Breast epithelium (tissue), 4 donors: Measurements from ENCODE around the gene ADAMTS17. TPM values are rescaled to one million over a fixed set of nuclear protein-coding genes. Genes with fewer than 3 reads are reported as not detected.

Experiments
- DNase-seq, 2 donors: peaks; one replicate each; pipeline ENCODE4 v3.0.0-alpha.2; 2019; ENCODE audit warnings: low spot score in 2 of 2
- H3K27ac ChIP-seq, 2 donors: fragments of 200-600 bp; sonication (generic) in 1 of 2; one replicate each; pipeline ENCODE4 v1.5.1; 2016 to 2019; ENCODE audit warnings: mild to moderate bottlenecking in 1 of 2
- H3K27me3 ChIP-seq, 2 donors: fragments of 200-600 bp; sonication (generic) in 1 of 2; one replicate each; pipeline versions ENCODE4 v1.5.1 to v1.6.0; 2017 to 2019; ENCODE audit warnings: control low read depth in 1 of 2, mild to moderate bottlenecking in 1 of 2
- H3K36me3 ChIP-seq: fragments of 200-600 bp; one replicate; pipeline ENCODE4 v1.5.1; 2019
- H3K4me1 ChIP-seq, 2 donors: fragments of 200-600 bp; sonication (generic); one replicate each; pipeline ENCODE4 v1.5.1; 2016 to 2019; ENCODE audit warnings: control low read depth in 1 of 2
- H3K4me3 ChIP-seq, 3 donors: fragments of 200-600 bp; sonication (generic); 1 replicate in 2 of 3; 2 replicates in 1 of 3; pipeline ENCODE4 v1.5.1; 2016 to 2019; ENCODE audit warnings: mild to moderate bottlenecking in 3 of 3, moderate library complexity in 2 of 3
- H3K9me3 ChIP-seq, 2 donors: fragments of 200-600 bp; sonication (generic) in 1 of 2; one replicate each; pipeline ENCODE4 v1.5.1; 2016 to 2019; ENCODE audit warnings: control low read depth in 1 of 2
- CTCF ChIP-seq, 3 donors: fragments of 450-650 bp; IDR thresholded peaks; one replicate each; pipeline ENCODE4 v1.5.1; 2016 to 2017; ENCODE audit warnings: antibody characterized with exemption in 3 of 3, mild to moderate bottlenecking in 3 of 3, moderate library complexity in 3 of 3
- POLR2A ChIP-seq: fragments of 450-650 bp; IDR thresholded peaks from one replicate; pipeline ENCODE4 v1.6.1; 2016; ENCODE audit warnings: antibody characterized with exemption, mild to moderate bottlenecking, moderate library complexity
- POLR2AphosphoS5 ChIP-seq, 3 donors: sonication (generic); formaldehyde crosslinking; IDR thresholded peaks; one replicate each; pipeline ENCODE4 v1.6.1; 2017; ENCODE audit warnings: antibody characterized with exemption in 3 of 3
- intact Hi-C: fragments of 100-400 bp; cut with DNase I; formaldehyde crosslinking; loops from one replicate; pipeline ENCODE4 v1.15.1; 2023; ENCODE audit warnings: low total_unique reads
- total RNA-seq, 3 donors: library from RNA; depleted of rRNA; stranded (reverse); fragments of >200 nt; gene quantifications; one replicate each; pipeline ENCODE4 v1.1.0, GENCODE V29; 2016

Gene ADAMTS17
- total RNA-seq, 3 donors from 2014 or later = 5.1 to 8.0 (median 5.9) TPM

- TF ChIP-seq CTCF (IDR thresholded peaks at IDR 0.05) = no peak
- no peak for TF ChIP-seq POLR2AphosphoS5 (IDR thresholded peaks at IDR 0.05)
- TF ChIP-seq POLR2A = no peak
- Histone ChIP-seq H3K4me3 (no peak overlapping the region), H3K27me3 (no peaks in the 10 kb centered on the region), H3K36me3 (no peaks in the 10 kb centered on the region), H3K27ac (no peak overlapping the region), H3K9me3 (no peaks in the 10 kb centered on the region), H3K4me1 (no peaks in the 10 kb centered on the region)
- DNase-seq = no peak
- intact Hi-C loops = no loop called here
Observed at GRCh38 chr15:100017140-100017539, 324.6 kb downstream of the ADAMTS17 start.

DNA sequence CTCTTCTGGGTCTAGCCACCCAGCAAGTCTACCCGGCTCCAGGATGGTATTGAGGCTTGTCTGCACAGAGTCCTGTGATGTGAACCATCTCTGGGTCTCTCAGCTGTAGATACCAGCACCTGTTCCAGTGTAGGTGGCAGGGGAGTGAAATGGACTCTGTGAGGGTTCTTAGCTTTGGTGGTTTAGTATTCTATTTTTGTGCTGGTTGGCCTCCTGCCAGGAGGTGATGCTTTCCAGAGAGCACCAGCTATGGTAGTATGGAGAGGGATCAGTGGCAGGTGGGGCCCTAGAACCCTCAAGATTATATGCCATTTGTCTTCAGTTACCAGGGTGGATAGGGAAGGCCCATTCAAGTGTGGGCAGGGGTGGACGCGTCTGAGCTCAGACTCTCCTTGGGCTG lies 325.1 kb downstream of the ADAMTS17 start:
- no peaks in the 10 kb centered on the region for H3K4me1 ChIP-seq
- no peaks in the 10 kb centered on the region for H3K36me3 ChIP-seq
- TF ChIP-seq POLR2A (no peak), CTCF (IDR thresholded peaks at IDR 0.05) (no peak), POLR2AphosphoS5 (IDR thresholded peaks at IDR 0.05) (no peak)
- no peaks in the 10 kb centered on the region for H3K27me3 ChIP-seq
- intact Hi-C loops = no loop called here
- no peak for DNase-seq
- H3K27ac ChIP-seq = no peak overlapping the region
- no peak overlapping the region for H3K4me3 ChIP-seq
- H3K9me3 ChIP-seq = no peaks in the 10 kb centered on the region

GRCh38 chr15:100011235-100011634 lies 330.5 kb downstream of the ADAMTS17 start:
- H3K4me3 ChIP-seq = no peak overlapping the region
- TF ChIP-seq POLR2A (no peak), CTCF (IDR thresholded peaks at IDR 0.05) (no peak)
- DNase-seq = no peak
- no peaks in the 10 kb centered on the region for H3K27me3 ChIP-seq
- intact Hi-C loops = no loop called here
- no peaks in the 10 kb centered on the region for H3K36me3 ChIP-seq
- no peak overlapping the region for H3K27ac ChIP-seq
- H3K9me3 ChIP-seq = no peaks in the 10 kb centered on the region
- H3K4me1 ChIP-seq = no peaks in the 10 kb centered on the region

- H3K4me3 ChIP-seq = no peak overlapping the region
- H3K27me3 ChIP-seq = no peaks in the 10 kb centered on the region
- no peaks in the 10 kb centered on the region for H3K9me3 ChIP-seq
- no peak for DNase-seq
- H3K27ac ChIP-seq = no peak overlapping the region
- no peak for TF ChIP-seq CTCF (IDR thresholded peaks at IDR 0.05)
- TF ChIP-seq POLR2A = no peak
- TF ChIP-seq POLR2AphosphoS5 (IDR thresholded peaks at IDR 0.05) = no peak
- intact Hi-C loops = no loop called here
- no peaks in the 10 kb centered on the region for H3K4me1 ChIP-seq
- H3K36me3 ChIP-seq = no peaks in the 10 kb centered on the region
Observed at GRCh38 chr15:100009372-100009771, 332.4 kb downstream of the ADAMTS17 start.

DNA sequence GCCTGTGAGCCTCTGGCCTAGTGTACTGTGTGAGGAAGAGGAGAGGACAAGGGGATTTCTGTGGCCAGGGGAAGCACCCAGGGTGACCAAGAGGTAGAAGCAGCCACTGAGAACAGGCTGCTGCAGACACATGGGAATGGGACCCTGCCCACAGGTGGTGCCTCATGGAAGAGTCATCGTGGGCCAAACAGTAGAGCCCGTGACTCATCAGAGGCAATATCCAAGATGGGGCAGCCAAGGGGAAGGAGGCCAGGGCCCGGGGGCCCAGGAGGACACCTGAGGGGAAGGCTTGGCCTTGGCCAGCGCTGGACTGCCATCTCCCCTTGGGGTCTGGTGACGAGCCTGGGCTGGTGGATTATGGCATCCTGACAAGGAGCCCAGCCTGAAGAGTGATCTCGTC lies 333.5 kb downstream of the ADAMTS17 start:
- Histone ChIP-seq H3K27me3 (no peaks in the 10 kb centered on the region), H3K27ac (no peak overlapping the region), H3K9me3 (no peaks in the 10 kb centered on the region), H3K36me3 (no peaks in the 10 kb centered on the region), H3K4me3 (no peak overlapping the region), H3K4me1 (no peaks in the 10 kb centered on the region)
- intact Hi-C loops = no loop called here
- no peak for DNase-seq
- TF ChIP-seq POLR2AphosphoS5 (IDR thresholded peaks at IDR 0.05) (no peak), CTCF (IDR thresholded peaks at IDR 0.05) (no peak), POLR2A (no peak)
